ENCODE measurements around the gene RAD51B. TPM values are rescaled to one million over a fixed set of nuclear protein-coding genes. Genes with fewer than 3 reads are reported as not detected.
"Not testable (repeated sequence)": the region's sequence is repeated elsewhere in the genome, so short reads cannot be mapped to it uniquely, and the experiment has no call there.

RAD51B gene
- total RNA-seq, 1 experiment from 2014 or later = 29.9 TPM

GRCh38 chr14:68286667-68287066 lies 467.1 kb downstream of the RAD51B start:
- no peak overlapping the region for H3K4me2 ChIP-seq
- no peak overlapping the region for H3K27ac ChIP-seq
- no peaks in the 10 kb centered on the region for H3K79me2 ChIP-seq (ENCODE audit: low read depth)
- H3K9me3 ChIP-seq (ENCODE audit: insufficient read depth, low read depth) = no peaks in the 10 kb centered on the region
- no peak overlapping the region for H2AFZ ChIP-seq
- intact Hi-C loops (cut with micrococcal nuclease; ENCODE audit: unreplicated experiment) = no loop called here
- TF ChIP-seq EZH2 (IDR thresholded peaks at IDR 0.05; ENCODE audit: low read depth) (no peak), CTCF (conservative IDR thresholded peaks at IDR 0.05) (no peak)
- H3F3A ChIP-seq (ENCODE audit: insufficient read depth, low read depth) = no peaks in the 10 kb centered on the region
- no peaks in the 10 kb centered on the region for H3K9me2 ChIP-seq (ENCODE audit: insufficient read depth)
- H3K36me3 ChIP-seq (ENCODE audit: low read depth) = no peaks in the 10 kb centered on the region
- BruUV-seq (replicated peaks) = no TSS peak
- no peaks in the 10 kb centered on the region for H4K20me1 ChIP-seq (ENCODE audit: insufficient read depth)
- peaks cover 9% of the 10 kb centered on the region for H3K4me1 ChIP-seq (replicated peaks; ENCODE audit: insufficient read depth)
- DNase-seq = no peak
- H3K27me3 ChIP-seq (ENCODE audit: insufficient read depth, low read depth) = no peaks in the 10 kb centered on the region
- ChIA-PET CTCF (no interaction called here), POLR2A (ENCODE audit: unreplicated experiment) (no interaction called here)
- H3K4me3 ChIP-seq = no peak overlapping the region

GRCh38 chr14:68289452-68289851 lies 469.9 kb downstream of the RAD51B start:
- H4K20me1 ChIP-seq (ENCODE audit: insufficient read depth); BruUV-seq (replicated peaks); H3K79me2 ChIP-seq (ENCODE audit: low read depth); CTCF ChIA-PET; H3K27ac ChIP-seq; H2AFZ ChIP-seq; H3F3A ChIP-seq (ENCODE audit: insufficient read depth, low read depth); H3K36me3 ChIP-seq (ENCODE audit: low read depth); H3K4me3 ChIP-seq; intact Hi-C loops (cut with micrococcal nuclease; ENCODE audit: unreplicated experiment); H3K27me3 ChIP-seq (ENCODE audit: insufficient read depth, low read depth); H3K4me2 ChIP-seq; DNase-seq; H3K9me3 ChIP-seq (ENCODE audit: insufficient read depth, low read depth); H3K9me2 ChIP-seq (ENCODE audit: insufficient read depth): not testable (repeated sequence)
- POLR2A ChIA-PET (ENCODE audit: unreplicated experiment) = interaction anchor here (0.6 to 0.7 kb wide), 3 partner anchors 11 to 91 kb away, joined by 3 to 12 read pairs (median 4); no protein-coding TSS in a partner anchor
- peaks cover 12% of the 10 kb centered on the region for H3K4me1 ChIP-seq (replicated peaks; ENCODE audit: insufficient read depth)

- Histone ChIP-seq H4K20me1 (ENCODE audit: insufficient read depth) (no peaks in the 10 kb centered on the region), H3K27ac (no peak overlapping the region; the same call in 1 of the 2 replicates), H3K36me3 (ENCODE audit: low read depth) (no peaks in the 10 kb centered on the region), H3K9me2 (ENCODE audit: insufficient read depth) (no peaks in the 10 kb centered on the region), H3K79me2 (ENCODE audit: low read depth) (no peaks in the 10 kb centered on the region), H2AFZ (no peak overlapping the region; the same call in 1 of the 2 replicates), H3F3A (ENCODE audit: insufficient read depth, low read depth) (no peaks in the 10 kb centered on the region), H3K27me3 (ENCODE audit: insufficient read depth, low read depth) (no peaks in the 10 kb centered on the region), H3K4me2 (0 out of 2 replicates have a peak overlapping the region, but pooled peaks have one; percentile 3), H3K9me3 (ENCODE audit: insufficient read depth, low read depth) (0 out of 2 replicates have a peak, but pooled peaks cover 3% of the 10 kb centered on the region), H3K4me1 (replicated peaks; ENCODE audit: insufficient read depth) (peaks cover 12% of the 10 kb centered on the region), H3K4me3 (no peak overlapping the region)
- BruUV-seq (replicated peaks) = no TSS peak
- peak; percentile 21 to 37 for DNase-seq
- ChIA-PET CTCF (interaction anchor here (0.6 kb wide), 1 partner anchor 193 kb away, joined by 13 read pairs; no protein-coding TSS in a partner anchor), POLR2A (ENCODE audit: unreplicated experiment) (interaction anchor here (0.5 to 0.6 kb wide), 3 partner anchors 142 to 930 kb away, joined by 3 to 21 read pairs (median 4); no protein-coding TSS in a partner anchor)
- intact Hi-C loops (cut with micrococcal nuclease; ENCODE audit: unreplicated experiment) = no loop called here
- TF ChIP-seq CTCF (conservative IDR thresholded peaks at IDR 0.05) (no peak), EZH2 (IDR thresholded peaks at IDR 0.05; ENCODE audit: low read depth) (no peak)
Measured at GRCh38 chr14:68291820-68292219, 472.2 kb downstream of the RAD51B start.
